NCI-H2029 (cell line): ENCODE results near the gene UBAC2.

Experiments
- DNase-seq: peaks from one replicate; lab custom pipeline; 2025; lab: John Stamatoyannopoulos, UW

UBAC2 gene

GRCh38 chr13:99295488-99296252, 95.0 kb downstream of the UBAC2 start:
- no peak for DNase-seq

- DNase-seq: no peak
Observed at GRCh38 chr13:99296398-99296797, 95.7 kb downstream of the UBAC2 start.

GRCh38 chr13:99297331-99297730, 96.7 kb downstream of the UBAC2 start:
- no peak for DNase-seq

- DNase-seq: no peak
Observed at GRCh38 chr13:99298056-99298455, 97.4 kb downstream of the UBAC2 start.

- no peak for DNase-seq
Observed at GRCh38 chr13:99299256-99299919, 98.7 kb downstream of the UBAC2 start.

GRCh38 chr13:99299920-99300341, 99.3 kb downstream of the UBAC2 start:
- DNase-seq: peak; percentile 15

GRCh38 chr13:99301056-99301838, 100.6 kb downstream of the UBAC2 start:
- DNase-seq: no peak

GRCh38 chr13:99301913-99302636, 101.4 kb downstream of the UBAC2 start:
- no peak for DNase-seq

GRCh38 chr13:99302637-99303505, 102.2 kb downstream of the UBAC2 start:
- DNase-seq: no peak

- DNase-seq: no peak
Observed at GRCh38 chr13:99303863-99304521, 103.3 kb downstream of the UBAC2 start.

- no peak for DNase-seq
Observed at GRCh38 chr13:99304541-99304940, 103.9 kb downstream of the UBAC2 start.

- no peak for DNase-seq
Observed at GRCh38 chr13:99305158-99305557, 104.5 kb downstream of the UBAC2 start.

- no peak for DNase-seq
Observed at GRCh38 chr13:99305566-99305965, 104.9 kb downstream of the UBAC2 start.

- DNase-seq: no peak
Observed at GRCh38 chr13:99307247-99307646, 106.6 kb downstream of the UBAC2 start, which contains the start of gene GPR183. Gene GPR183 (minus strand): TSS chr13:99307399. CDS start chr13:99296145, 11,254 bp downstream.

GRCh38 chr13:99307648-99308339, 107.1 kb downstream of the UBAC2 start:
- DNase-seq: peak; percentile 41

- no peak for DNase-seq
Observed at GRCh38 chr13:99308471-99309087, 107.9 kb downstream of the UBAC2 start.

GRCh38 chr13:99310382-99311031, 109.9 kb downstream of the UBAC2 start:
- DNase-seq: no peak

GRCh38 chr13:99311137-99311536, 110.5 kb downstream of the UBAC2 start:
- DNase-seq: no peak
